Raji (cell line): Measurements from ENCODE around the gene MYBBP1A.

Source experiments
- POLR2A ChIP-seq: IDR thresholded peaks from 2 replicates; pipeline ENCODE4 v1.6.1; 2011; ENCODE audit warnings: low read depth, low read length, control low read depth; ENCODE audit not compliant: insufficient read depth

Gene MYBBP1A

GRCh38 chr17:4515501-4515900 lies 39.7 kb downstream of the MYBBP1A start:
- TF ChIP-seq POLR2A: no peak

GRCh38 chr17:4514779-4515178 lies 40.4 kb downstream of the MYBBP1A start:
- TF ChIP-seq POLR2A: no peak

- TF ChIP-seq POLR2A: no peak
Observed at GRCh38 chr17:4514206-4514605, 41.0 kb downstream of the MYBBP1A start.

GRCh38 chr17:4513113-4514032 lies 41.8 kb downstream of the MYBBP1A start:
- TF ChIP-seq POLR2A: no peak

GRCh38 chr17:4512156-4513112 lies 42.8 kb downstream of the MYBBP1A start:
- no peak for TF ChIP-seq POLR2A

GRCh38 chr17:4511199-4511932 lies 43.8 kb downstream of the MYBBP1A start:
- no peak for TF ChIP-seq POLR2A

GRCh38 chr17:4510618-4510941 lies 44.6 kb downstream of the MYBBP1A start:
- no peak for TF ChIP-seq POLR2A

- TF ChIP-seq POLR2A: no peak
Observed at GRCh38 chr17:4509923-4510617, 45.1 kb downstream of the MYBBP1A start.

GRCh38 chr17:4509401-4509800 lies 45.8 kb downstream of the MYBBP1A start:
- TF ChIP-seq POLR2A: no peak

- no peak for TF ChIP-seq POLR2A
Observed at GRCh38 chr17:4508207-4508606, 47.0 kb downstream of the MYBBP1A start.

- no peak for TF ChIP-seq POLR2A
Observed at GRCh38 chr17:4507361-4508111, 47.6 kb downstream of the MYBBP1A start.

GRCh38 chr17:4506892-4507291 lies 48.3 kb downstream of the MYBBP1A start:
- no peak for TF ChIP-seq POLR2A

- TF ChIP-seq POLR2A: no peak
Observed at GRCh38 chr17:4506175-4506813, 48.9 kb downstream of the MYBBP1A start.
